Body of pancreas (tissue), 4 donors: ENCODE data around the gene RNF180. TPM values are rescaled to one million over a fixed set of nuclear protein-coding genes. Genes with fewer than 3 reads are reported as not detected.
"Not testable (repeated sequence)": the region's sequence is repeated elsewhere in the genome, so short reads cannot be mapped to it uniquely, and the experiment has no call there.

Experiments
- ATAC-seq: fragments of 150-250 bp; one replicate; pipeline ENCODE4 v1.9.1; 2016
- DNase-seq, 4 donors: peaks; one replicate each; pipeline ENCODE4 v3.0.0-alpha.2; 2019
- H3K27ac ChIP-seq, 4 donors: fragments of 200-600 bp; sonication (generic); 1 replicate in 3 of 4; 2 replicates in 1 of 4; pipeline versions ENCODE4 v1.5.1 to v1.6.1; 2016 to 2019; ENCODE audit warnings: mild to moderate bottlenecking in 1 of 4, mixed read lengths in 1 of 4, moderate library complexity in 1 of 4
- H3K27me3 ChIP-seq, 2 donors: fragments of 200-600 bp; sonication (generic); one replicate each; pipeline ENCODE4 v1.6.0; 2016; ENCODE audit warnings: mild to moderate bottlenecking in 1 of 2
- H3K36me3 ChIP-seq, 2 donors: fragments of 200-600 bp; sonication (generic); replicated peaks in 1 of 2; 2 replicates each; pipeline ENCODE4 v1.5.1; 2016; ENCODE audit warnings: low read depth in 2 of 2; ENCODE audit not compliant: insufficient read depth in 1 of 2
- H3K4me1 ChIP-seq: fragments of 200-600 bp; sonication (generic); one replicate; pipeline ENCODE4 v1.6.0; 2016
- H3K4me3 ChIP-seq, 2 donors: fragments of 200-600 bp; sonication (generic); 1 replicate in 1 of 2; 2 replicates in 1 of 2; pipeline ENCODE4 v1.5.1; 2016 to 2019
- H3K9me3 ChIP-seq, 3 donors: fragments of 200-600 bp; sonication (generic); 1 replicate in 2 of 3; 2 replicates in 1 of 3; pipeline ENCODE4 v1.5.1; 2016
- POLR2A ChIP-seq, 3 donors: fragments of 450-650 bp; IDR thresholded peaks; one replicate each; pipeline ENCODE4 v1.6.1; 2016; ENCODE audit warnings: antibody characterized with exemption in 3 of 3, mild to moderate bottlenecking in 2 of 3
- WGBS, 2 donors: methylation state at CpG; one replicate each; pipeline ENCODE4 v1.1.5; 2017; 5-methylcytosine and 5-hydroxymethylcytosine counted together
- intact Hi-C: fragments of 100-400 bp; cut with DNase I; formaldehyde crosslinking; loops from one replicate; pipeline ENCODE4 v1.15.1; 2023
- total RNA-seq, 2 donors: library from RNA; depleted of rRNA; stranded (reverse); fragments of >200 nt; gene quantifications; one replicate each; pipeline ENCODE4 v1.1.0, GENCODE V29; 2016
- TF ChIP-seq, protein P1 (sequence below), 7 experiments: fragments of 450-650 bp in 4 of 7; fragments of 200-600 bp in 3 of 7; sonication (generic) in 3 of 7; IDR thresholded peaks; one replicate each; pipeline ENCODE4 v1.5.1; 2016 to 2019; ENCODE audit warnings: antibody characterized with exemption in 7 of 7

RNF180 gene
- total RNA-seq, 2 donors from 2014 or later = 9.2 to 13.2 TPM

DNA sequence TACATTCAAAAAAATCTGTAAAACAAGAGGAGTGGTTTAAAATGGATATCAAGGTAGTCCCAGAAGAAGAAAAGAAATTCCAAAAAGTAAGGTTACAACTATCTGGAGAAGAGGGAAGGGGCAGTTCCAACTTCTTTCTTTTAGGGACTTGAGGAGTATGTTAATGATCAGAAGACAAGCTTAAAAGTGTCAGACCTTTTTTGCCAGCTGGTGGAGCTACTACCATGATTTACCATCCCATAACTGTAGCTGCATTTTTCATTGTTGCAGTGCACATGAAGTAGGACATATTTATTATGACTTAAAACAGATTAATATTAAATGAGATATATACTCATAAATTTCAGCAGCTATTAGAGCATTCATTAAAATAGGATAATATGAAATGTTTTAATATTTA, 181.7 kb downstream of the RNF180 start:
- intact Hi-C loops = no loop called here
- Histone ChIP-seq H3K4me3 (no peak overlapping the region), H3K27ac (no peak overlapping the region), H3K27me3 (no peaks in the 10 kb centered on the region), H3K36me3 (no peaks in the 10 kb centered on the region), H3K9me3 (no peaks in the 10 kb centered on the region), H3K4me1 (no peaks in the 10 kb centered on the region)
- ATAC-seq (no peak), DNase-seq (no peak)
- TF ChIP-seq, protein P1, sequence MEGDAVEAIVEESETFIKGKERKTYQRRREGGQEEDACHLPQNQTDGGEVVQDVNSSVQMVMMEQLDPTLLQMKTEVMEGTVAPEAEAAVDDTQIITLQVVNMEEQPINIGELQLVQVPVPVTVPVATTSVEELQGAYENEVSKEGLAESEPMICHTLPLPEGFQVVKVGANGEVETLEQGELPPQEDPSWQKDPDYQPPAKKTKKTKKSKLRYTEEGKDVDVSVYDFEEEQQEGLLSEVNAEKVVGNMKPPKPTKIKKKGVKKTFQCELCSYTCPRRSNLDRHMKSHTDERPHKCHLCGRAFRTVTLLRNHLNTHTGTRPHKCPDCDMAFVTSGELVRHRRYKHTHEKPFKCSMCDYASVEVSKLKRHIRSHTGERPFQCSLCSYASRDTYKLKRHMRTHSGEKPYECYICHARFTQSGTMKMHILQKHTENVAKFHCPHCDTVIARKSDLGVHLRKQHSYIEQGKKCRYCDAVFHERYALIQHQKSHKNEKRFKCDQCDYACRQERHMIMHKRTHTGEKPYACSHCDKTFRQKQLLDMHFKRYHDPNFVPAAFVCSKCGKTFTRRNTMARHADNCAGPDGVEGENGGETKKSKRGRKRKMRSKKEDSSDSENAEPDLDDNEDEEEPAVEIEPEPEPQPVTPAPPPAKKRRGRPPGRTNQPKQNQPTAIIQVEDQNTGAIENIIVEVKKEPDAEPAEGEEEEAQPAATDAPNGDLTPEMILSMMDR (IDR thresholded peaks at IDR 0.05) = no peak
- no peak for TF ChIP-seq POLR2A (IDR thresholded peaks at IDR 0.05)

DNA sequence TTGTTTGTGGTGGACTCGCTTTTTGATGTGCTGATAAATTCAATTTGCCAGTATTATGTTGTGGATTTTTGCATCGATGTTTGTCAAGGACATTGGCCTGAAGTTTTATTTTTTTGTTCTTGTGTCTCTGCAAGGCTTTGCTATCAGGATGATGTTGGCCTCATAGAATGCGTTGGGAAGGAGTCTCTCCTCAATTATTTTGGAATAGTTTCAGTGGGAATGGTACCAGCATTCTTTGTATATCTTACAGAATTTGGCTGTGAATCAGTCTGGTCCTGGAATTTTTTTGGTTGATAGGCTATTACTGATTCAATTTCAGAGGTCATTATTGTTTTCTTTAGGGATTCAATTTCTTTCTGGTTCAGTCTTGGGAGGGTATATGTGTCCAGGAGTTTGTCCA, 198.8 kb downstream of the RNF180 start:
- H3K27ac ChIP-seq = no peak overlapping the region
- no peaks in the 10 kb centered on the region for H3K36me3 ChIP-seq
- no peaks in the 10 kb centered on the region for H3K27me3 ChIP-seq
- no peak for ATAC-seq
- H3K4me3 ChIP-seq = no peak overlapping the region
- intact Hi-C loops = no loop called here
- WGBS, 2 donors = 82 to 89% methylated on average over 3 of the region's 3 CpGs
- DNase-seq = no peak
- H3K9me3 ChIP-seq = peaks cover 0 to 19% (median 0%) of the 10 kb centered on the region in 3 donors
- no peaks in the 10 kb centered on the region for H3K4me1 ChIP-seq
- TF ChIP-seq, protein P1 (IDR thresholded peaks at IDR 0.05) = no peak
- TF ChIP-seq POLR2A (IDR thresholded peaks at IDR 0.05) = no peak

DNA sequence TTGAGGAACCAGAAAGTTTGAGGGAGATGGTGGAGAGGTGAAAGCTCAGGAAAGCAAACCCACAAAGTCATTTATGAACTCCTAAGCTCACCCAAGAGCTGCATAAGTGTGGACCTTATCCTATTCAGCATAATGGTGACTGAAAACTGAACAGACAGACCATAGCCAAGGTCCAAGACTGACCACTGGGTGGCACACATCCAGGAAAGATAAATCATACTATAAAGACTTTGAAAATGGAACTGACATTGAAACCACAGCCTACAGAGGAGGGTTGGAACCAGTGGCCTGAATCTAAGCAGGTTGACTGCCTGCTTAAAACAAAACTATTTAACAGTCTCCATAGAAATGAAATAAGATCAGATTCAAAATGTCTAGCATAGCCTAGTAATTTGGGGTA, 219.1 kb downstream of the RNF180 start:
- DNase-seq (no peak), ATAC-seq (no peak)
- intact Hi-C loops = no loop called here
- no peaks in the 10 kb centered on the region for H3K9me3 ChIP-seq
- no peak overlapping the region for H3K27ac ChIP-seq
- H3K36me3 ChIP-seq = no peaks in the 10 kb centered on the region
- no peaks in the 10 kb centered on the region for H3K4me1 ChIP-seq
- no peaks in the 10 kb centered on the region for H3K27me3 ChIP-seq
- no peak overlapping the region for H3K4me3 ChIP-seq
- TF ChIP-seq, protein P1 (IDR thresholded peaks at IDR 0.05) = no peak
- no peak for TF ChIP-seq POLR2A (IDR thresholded peaks at IDR 0.05)

DNA sequence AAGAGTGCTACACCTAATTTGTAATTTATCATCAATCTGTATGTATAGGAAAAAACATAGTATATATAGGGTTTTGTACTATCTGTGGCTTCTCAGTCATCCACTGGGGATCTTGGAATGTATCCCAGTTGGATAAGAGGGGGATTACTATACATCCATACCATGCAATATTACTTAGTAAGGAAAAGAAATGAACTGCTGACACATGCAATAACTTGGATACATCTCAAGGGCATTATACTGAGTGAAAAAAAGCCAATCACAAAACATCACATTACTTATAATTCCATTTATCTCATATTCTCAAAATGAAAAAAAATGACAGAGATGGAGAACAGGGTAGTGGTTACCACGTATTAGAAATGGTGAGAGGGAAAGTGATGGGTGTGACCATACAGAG, 231.9 kb downstream of the RNF180 start:
- H3K9me3 ChIP-seq = no peaks in the 10 kb centered on the region
- TF ChIP-seq, protein P1 (IDR thresholded peaks at IDR 0.05) = no peak
- TF ChIP-seq POLR2A (IDR thresholded peaks at IDR 0.05) = no peak
- H3K36me3 ChIP-seq = no peaks in the 10 kb centered on the region
- ATAC-seq (no peak), DNase-seq (no peak)
- H3K27ac ChIP-seq = no peak overlapping the region
- no peaks in the 10 kb centered on the region for H3K27me3 ChIP-seq
- H3K4me1 ChIP-seq = no peaks in the 10 kb centered on the region
- WGBS, 2 donors = 49 to 58% methylated on average over 1 of the region's 1 CpG
- H3K4me3 ChIP-seq = no peak overlapping the region
- intact Hi-C loops = no loop called here

DNA sequence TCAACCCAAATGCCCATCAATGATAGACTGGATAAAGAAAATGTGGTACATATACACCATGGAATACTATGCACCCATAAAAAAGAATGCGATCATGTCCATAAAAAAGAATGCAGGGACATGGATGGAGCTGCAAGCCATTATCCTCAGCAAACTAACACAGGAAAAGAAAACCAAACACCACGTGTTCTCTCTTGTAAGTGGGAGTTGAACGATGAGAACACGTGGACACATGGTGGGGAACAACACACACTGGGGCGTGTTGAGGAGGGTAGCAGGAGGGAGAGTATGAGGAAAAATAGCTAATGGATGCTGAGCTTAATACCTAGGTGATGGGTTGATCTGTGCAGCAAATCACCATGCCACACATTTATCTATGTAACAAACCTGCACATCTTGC, 233.1 kb downstream of the RNF180 start:
- WGBS, 2 donors = 79 to 84% methylated on average over 5 of the region's 5 CpGs
- H3K27me3 ChIP-seq, H3K9me3 ChIP-seq, DNase-seq, intact Hi-C loops, H3K4me3 ChIP-seq, H3K36me3 ChIP-seq, H3K4me1 ChIP-seq, H3K27ac ChIP-seq, ATAC-seq: not testable (repeated sequence)

DNA sequence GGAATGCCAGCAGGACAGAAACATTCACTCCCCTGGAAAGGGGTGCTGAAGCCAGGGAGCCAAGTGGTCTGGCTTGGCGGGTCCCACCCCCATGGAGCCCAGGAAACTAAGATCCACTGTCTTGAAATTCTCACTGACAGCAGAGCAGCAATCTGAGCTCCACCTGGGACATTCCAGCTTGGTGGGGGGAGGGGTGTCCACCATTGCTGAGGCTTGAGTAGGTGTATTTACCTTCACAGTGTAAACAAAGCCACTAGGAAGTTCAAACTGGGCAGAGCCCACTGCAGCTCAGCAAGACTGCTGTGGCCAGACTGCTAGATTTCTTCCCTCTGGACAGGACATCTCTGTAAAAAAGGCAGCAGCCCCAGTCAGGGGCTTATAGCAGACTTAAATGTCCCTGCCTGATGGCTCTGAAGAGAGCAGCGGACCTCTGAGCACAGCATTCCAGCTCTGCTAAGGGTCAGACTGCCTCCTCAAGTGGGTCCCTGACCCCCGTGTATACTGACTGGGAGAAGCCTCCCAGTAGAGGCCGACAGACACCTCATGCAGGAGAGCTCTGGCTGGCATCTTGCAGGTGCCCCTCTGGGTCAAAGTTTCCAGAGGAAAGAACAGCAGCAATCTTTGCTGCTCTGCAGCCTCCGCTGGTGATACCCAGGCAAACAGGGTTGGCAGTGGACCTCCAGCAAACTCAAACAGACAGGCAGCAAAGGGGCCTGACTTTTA, 241.6 kb downstream of the RNF180 start:
- H3K4me1 ChIP-seq, H3K27ac ChIP-seq, H3K36me3 ChIP-seq, intact Hi-C loops, ATAC-seq, H3K9me3 ChIP-seq, H3K4me3 ChIP-seq, H3K27me3 ChIP-seq: not testable (repeated sequence)
- DNase-seq = peak in 3 of 4 donors; percentile 4 to 44 (median 12)
- WGBS, 2 donors = 39 to 40% methylated on average over 4 to 5 of the region's 5 CpGs
